WI38 (cell line): ENCODE data around the gene EGFR.

Experiments
- H3K4me3 ChIP-seq: 2 replicates; pipeline ENCODE4 v1.5.1; 2011; ENCODE audit warnings: low read depth, mild to moderate bottlenecking, control low read depth, low read length
- CTCF ChIP-seq: IDR thresholded peaks from 2 replicates; pipeline ENCODE4 v1.5.1; 2012; ENCODE audit warnings: low read depth, mild to moderate bottlenecking, control low read depth, low read length

The EGFR gene

GRCh38 chr7:55237156-55237893 is 218.5 kb downstream of the EGFR start:
- TF ChIP-seq CTCF = no peak
- H3K4me3 ChIP-seq = no peak overlapping the region

GRCh38 chr7:55239406-55239805 is 220.6 kb downstream of the EGFR start:
- no peak overlapping the region for H3K4me3 ChIP-seq
- TF ChIP-seq CTCF = no peak

- no peak overlapping the region for H3K4me3 ChIP-seq
- no peak for TF ChIP-seq CTCF
These were observed 221.8 kb downstream of the EGFR start for GRCh38 chr7:55240418-55241142.

GRCh38 chr7:55241958-55242357 is 223.1 kb downstream of the EGFR start:
- TF ChIP-seq CTCF = no peak
- H3K4me3 ChIP-seq = no peak overlapping the region

GRCh38 chr7:55242613-55243012 is 223.8 kb downstream of the EGFR start:
- H3K4me3 ChIP-seq = no peak overlapping the region
- TF ChIP-seq CTCF = no peak

- no peak overlapping the region for H3K4me3 ChIP-seq
- no peak for TF ChIP-seq CTCF
These were observed 225.4 kb downstream of the EGFR start for GRCh38 chr7:55244006-55244745.

- H3K4me3 ChIP-seq = no peak overlapping the region
These were observed 226.5 kb downstream of the EGFR start for GRCh38 chr7:55245271-55245723.

More at GRCh38 chr7:55245271-55245723, 226.5 kb downstream of the EGFR start:
- TF ChIP-seq CTCF = no peak
